Brain microvascular endothelial cell (primary cell): ENCODE measurements around the gene SMAP2.
"Not testable (repeated sequence)": the region's sequence is repeated elsewhere in the genome, so short reads cannot be mapped to it uniquely, and the experiment has no call there.

Experiments used
- DNase-seq: peaks from one replicate; pipeline ENCODE4 v3.0.0-alpha.2; 2020
- H3K27ac ChIP-seq: fragments of 250-450 bp; sonication (Bioruptor Pico); 2 replicates; pipeline ENCODE4 v1.5.1; 2020; ENCODE audit warnings: mild to moderate bottlenecking, moderate library complexity
- H3K27me3 ChIP-seq: fragments of 250-450 bp; sonication (Bioruptor Pico); replicated peaks from 2 replicates; pipeline ENCODE4 v1.5.1; 2020; ENCODE audit warnings: mild to moderate bottlenecking
- H3K36me3 ChIP-seq: fragments of 250-450 bp; sonication (Bioruptor Pico); replicated peaks from 2 replicates; pipeline ENCODE4 v1.5.1; 2020; ENCODE audit warnings: mild to moderate bottlenecking
- H3K4me3 ChIP-seq: 2 replicates; pipeline ENCODE4 v1.5.1; 2011; ENCODE audit warnings: low read depth, mild to moderate bottlenecking, control low read depth, low read length, moderate library complexity
- in situ Hi-C: cut with HindIII; loops from 2 replicates; pipeline ENCODE4 v1.10.0; 2017; ENCODE audit warnings: low sequenced_read_pairs, low pct_ligation_motif_present
- TF ChIP-seq, protein P1 (sequence below): IDR thresholded peaks from 2 replicates; pipeline ENCODE4 v1.5.1; 2011; ENCODE audit warnings: low read depth, mild to moderate bottlenecking, moderate library complexity, low read length, control low read depth, inconsistent platforms; ENCODE audit errors: missing control alignments

The SMAP2 gene

DNA sequence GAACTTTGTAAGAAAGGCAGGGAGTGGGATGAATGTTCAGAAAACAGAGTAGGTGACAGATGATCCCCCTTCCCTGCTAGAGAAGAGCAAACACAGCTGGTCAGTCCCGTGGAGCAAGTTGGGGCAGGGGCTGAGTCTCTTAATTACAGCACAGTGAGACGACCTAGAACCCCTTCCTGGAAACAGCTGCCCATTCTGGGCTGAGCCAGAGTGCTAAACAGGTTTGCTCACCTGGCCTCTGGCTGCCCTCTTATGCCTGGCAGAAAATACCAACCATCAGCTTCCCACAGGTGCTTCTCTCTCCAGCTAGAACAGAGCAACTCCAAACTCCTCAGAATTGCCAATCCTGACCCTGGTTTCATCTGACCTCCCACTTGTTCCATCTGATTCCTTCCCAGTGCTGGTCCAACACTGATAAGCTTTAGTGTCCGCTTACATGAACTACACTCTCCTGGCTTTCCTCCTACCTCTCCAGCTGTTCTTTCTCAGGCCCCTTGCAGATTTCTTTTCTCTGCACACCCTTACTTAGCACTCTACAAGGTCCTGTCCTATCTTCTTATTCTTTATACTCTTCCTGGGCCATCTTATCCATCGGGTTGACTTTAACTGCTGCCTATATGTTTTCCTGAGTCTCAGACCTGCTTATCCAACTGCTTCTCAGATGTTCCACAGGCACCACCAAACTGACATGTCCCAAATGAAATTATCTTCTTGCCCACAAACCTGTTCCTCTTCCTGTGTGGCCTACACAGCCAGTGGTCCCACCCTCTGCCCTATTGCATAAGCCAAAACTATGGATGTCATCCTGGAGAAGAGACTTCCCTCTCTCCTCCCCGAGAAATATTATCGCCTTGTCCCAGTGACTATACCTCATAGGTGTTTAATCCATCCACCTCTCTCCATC is 33.9 kb upstream of the SMAP2 start:
- TF ChIP-seq, protein P1, sequence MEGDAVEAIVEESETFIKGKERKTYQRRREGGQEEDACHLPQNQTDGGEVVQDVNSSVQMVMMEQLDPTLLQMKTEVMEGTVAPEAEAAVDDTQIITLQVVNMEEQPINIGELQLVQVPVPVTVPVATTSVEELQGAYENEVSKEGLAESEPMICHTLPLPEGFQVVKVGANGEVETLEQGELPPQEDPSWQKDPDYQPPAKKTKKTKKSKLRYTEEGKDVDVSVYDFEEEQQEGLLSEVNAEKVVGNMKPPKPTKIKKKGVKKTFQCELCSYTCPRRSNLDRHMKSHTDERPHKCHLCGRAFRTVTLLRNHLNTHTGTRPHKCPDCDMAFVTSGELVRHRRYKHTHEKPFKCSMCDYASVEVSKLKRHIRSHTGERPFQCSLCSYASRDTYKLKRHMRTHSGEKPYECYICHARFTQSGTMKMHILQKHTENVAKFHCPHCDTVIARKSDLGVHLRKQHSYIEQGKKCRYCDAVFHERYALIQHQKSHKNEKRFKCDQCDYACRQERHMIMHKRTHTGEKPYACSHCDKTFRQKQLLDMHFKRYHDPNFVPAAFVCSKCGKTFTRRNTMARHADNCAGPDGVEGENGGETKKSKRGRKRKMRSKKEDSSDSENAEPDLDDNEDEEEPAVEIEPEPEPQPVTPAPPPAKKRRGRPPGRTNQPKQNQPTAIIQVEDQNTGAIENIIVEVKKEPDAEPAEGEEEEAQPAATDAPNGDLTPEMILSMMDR: no peak
- no peaks in the 10 kb centered on the region for H3K27me3 ChIP-seq
- H3K4me3 ChIP-seq: no peak overlapping the region
- no peaks in the 10 kb centered on the region for H3K36me3 ChIP-seq
- in situ Hi-C loops: no loop called here
- no peak overlapping the region for H3K27ac ChIP-seq
- no peak for DNase-seq

GRCh38 chr1:40341491-40342380 is 31.8 kb upstream of the SMAP2 start:
- H3K36me3 ChIP-seq: no peaks in the 10 kb centered on the region
- no peak overlapping the region for H3K4me3 ChIP-seq
- no peak overlapping the region for H3K27ac ChIP-seq
- TF ChIP-seq, protein P1: no peak
- in situ Hi-C loops: no loop called here
- no peaks in the 10 kb centered on the region for H3K27me3 ChIP-seq
- DNase-seq: no peak

GRCh38 chr1:40342381-40342717 is 31.2 kb upstream of the SMAP2 start:
- H3K27ac ChIP-seq, DNase-seq, H3K27me3 ChIP-seq, in situ Hi-C loops, H3K4me3 ChIP-seq, H3K36me3 ChIP-seq: not testable (repeated sequence)

- DNase-seq: peak; percentile 65
- no peak overlapping the region for H3K4me3 ChIP-seq
- TF ChIP-seq, protein P1: peak; percentile 19
- in situ Hi-C loops: no loop called here
- H3K27ac ChIP-seq: no peak overlapping the region
- no peaks in the 10 kb centered on the region for H3K36me3 ChIP-seq
- H3K27me3 ChIP-seq: no peaks in the 10 kb centered on the region
Measured at GRCh38 chr1:40344597-40344996, 28.9 kb upstream of the SMAP2 start.

GRCh38 chr1:40350391-40350790 is 23.1 kb upstream of the SMAP2 start:
- H3K27me3 ChIP-seq: no peaks in the 10 kb centered on the region
- no peak overlapping the region for H3K27ac ChIP-seq
- H3K4me3 ChIP-seq: no peak overlapping the region
- TF ChIP-seq, protein P1: no peak
- DNase-seq: no peak
- in situ Hi-C loops: no loop called here
- no peaks in the 10 kb centered on the region for H3K36me3 ChIP-seq

- Histone ChIP-seq H3K27me3 (no peaks in the 10 kb centered on the region), H3K36me3 (no peaks in the 10 kb centered on the region), H3K27ac (no peak overlapping the region), H3K4me3 (no peak overlapping the region)
- DNase-seq: no peak
- in situ Hi-C loops: no loop called here
- TF ChIP-seq, protein P1: no peak
Measured at GRCh38 chr1:40351124-40351523, 22.4 kb upstream of the SMAP2 start.
